ENCODE data around the gene CPPED1.

CPPED1 gene

GRCh38 chr16:12643034-12643455 lies 160.6 kb downstream of the CPPED1 start:
- no peak for DNase-seq (ENCODE audit: low spot score)

DNA sequence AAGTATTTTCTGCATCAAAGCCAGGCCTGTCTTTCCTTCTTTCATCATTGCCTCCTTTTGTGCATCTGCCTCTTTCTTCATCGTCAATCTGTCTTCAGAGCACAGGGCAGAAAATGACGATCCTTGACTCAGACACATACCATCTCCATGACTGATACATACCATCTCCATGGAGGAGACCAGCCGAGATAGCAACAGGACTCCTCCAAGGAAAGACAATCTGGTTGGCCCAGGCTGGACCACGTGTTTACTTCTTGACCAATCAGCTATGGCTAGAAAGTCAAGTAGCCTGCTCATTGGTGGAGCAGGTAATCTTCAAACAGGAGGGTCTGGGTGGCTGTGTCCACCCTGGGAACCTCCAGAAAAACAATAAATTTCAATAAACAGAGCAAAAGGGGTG lies 164.6 kb downstream of the CPPED1 start:
- no peak for DNase-seq (ENCODE audit: low spot score)

DNA sequence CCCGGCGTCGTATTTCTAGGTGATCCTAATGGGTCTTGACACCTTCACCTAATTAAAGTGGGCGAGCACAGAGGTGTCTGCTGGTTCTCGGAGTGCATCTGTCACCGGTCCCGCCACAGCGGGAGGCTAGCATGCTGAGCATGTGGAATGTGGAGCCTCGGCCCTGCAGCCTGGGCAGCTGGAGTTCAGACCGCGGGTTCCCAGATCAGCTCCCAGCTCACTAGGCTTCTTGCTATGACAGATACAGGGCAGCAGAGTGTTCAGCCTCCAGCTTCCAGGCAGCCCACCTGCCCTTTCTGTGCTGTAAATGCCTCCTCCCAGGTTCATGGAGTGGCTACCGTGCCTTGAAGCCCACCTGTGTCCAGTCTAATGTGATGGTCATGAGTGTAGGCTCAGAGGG lies 166.7 kb downstream of the CPPED1 start:
- no peak for DNase-seq (ENCODE audit: low spot score)

- no peak for DNase-seq (ENCODE audit: low spot score)
Measured at GRCh38 chr16:12629271-12629670, 174.4 kb downstream of the CPPED1 start.

DNA sequence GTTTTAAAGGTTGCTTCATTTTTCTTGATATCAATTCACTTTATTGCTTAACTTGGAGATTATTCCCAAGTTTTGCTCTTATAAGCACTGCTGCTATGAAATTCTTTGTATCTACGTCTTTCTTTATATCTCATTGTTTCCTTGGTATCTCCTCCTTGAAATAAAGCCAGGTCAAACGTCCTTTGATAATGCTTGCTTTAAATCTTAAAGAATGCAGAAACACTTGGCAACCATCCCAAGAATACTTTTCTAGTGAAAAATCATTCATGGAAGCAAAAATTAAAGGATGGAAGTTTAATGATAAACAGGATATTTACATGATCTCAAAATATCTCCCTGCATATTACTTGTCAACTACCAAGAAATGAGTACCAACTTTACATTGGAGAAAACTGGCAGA lies 175.2 kb downstream of the CPPED1 start:
- no peak for DNase-seq (ENCODE audit: low spot score)

- DNase-seq (ENCODE audit: low spot score), result no peak
Measured at GRCh38 chr16:12627394-12627793, 176.3 kb downstream of the CPPED1 start.

- no peak for DNase-seq (ENCODE audit: low spot score)
Measured at GRCh38 chr16:12626411-12626810, 177.3 kb downstream of the CPPED1 start.

- DNase-seq (ENCODE audit: low spot score), result no peak
Measured at GRCh38 chr16:12625716-12626115, 178.0 kb downstream of the CPPED1 start.

DNA sequence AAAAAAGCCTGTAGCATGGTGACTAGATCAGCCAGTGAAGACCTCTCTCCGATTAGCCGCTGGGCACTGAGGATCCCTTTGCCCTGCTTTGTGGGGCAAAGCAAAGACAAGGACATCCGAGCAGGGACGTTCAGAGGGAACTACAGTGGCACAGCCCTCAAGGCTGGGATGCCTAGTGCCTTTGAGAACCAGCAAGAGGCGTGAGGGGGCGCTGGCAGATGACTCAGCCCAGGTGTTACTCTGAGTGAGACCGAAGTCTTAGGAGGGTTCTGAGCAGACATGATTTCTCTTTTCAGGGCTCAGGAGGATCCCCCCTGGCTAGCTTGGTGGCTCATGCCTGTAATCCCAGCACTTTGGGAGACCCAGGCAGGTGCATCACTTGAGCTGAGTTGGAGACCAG lies 178.6 kb downstream of the CPPED1 start:
- no peak for DNase-seq (ENCODE audit: low spot score)

GRCh38 chr16:12620150-12620549 lies 183.5 kb downstream of the CPPED1 start:
- no peak for DNase-seq (ENCODE audit: low spot score)

- DNase-seq (ENCODE audit: low spot score), result no peak
Measured at GRCh38 chr16:12618515-12618914, 185.2 kb downstream of the CPPED1 start.

DNA sequence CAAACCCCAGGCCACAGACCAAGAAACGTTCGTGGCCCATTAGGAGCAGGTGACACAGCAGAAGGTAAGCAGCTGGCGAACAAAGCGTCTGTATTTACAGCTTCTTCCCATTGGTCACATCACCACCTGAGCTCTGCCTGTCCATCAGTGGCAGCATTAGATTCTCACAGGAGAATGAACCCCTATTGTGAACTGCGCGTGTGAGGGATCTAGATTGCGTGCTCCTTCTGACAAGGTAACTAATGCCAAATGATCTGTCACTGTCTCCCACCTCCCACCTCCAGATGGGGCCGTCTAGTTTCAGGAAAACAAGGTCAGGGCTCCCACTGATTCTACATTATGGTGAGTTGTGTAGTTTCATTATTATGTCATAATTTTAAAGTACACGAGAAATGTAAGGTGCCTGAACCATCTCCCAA lies 186.3 kb downstream of the CPPED1 start:
- DNase-seq (ENCODE audit: low spot score), result no peak

DNA sequence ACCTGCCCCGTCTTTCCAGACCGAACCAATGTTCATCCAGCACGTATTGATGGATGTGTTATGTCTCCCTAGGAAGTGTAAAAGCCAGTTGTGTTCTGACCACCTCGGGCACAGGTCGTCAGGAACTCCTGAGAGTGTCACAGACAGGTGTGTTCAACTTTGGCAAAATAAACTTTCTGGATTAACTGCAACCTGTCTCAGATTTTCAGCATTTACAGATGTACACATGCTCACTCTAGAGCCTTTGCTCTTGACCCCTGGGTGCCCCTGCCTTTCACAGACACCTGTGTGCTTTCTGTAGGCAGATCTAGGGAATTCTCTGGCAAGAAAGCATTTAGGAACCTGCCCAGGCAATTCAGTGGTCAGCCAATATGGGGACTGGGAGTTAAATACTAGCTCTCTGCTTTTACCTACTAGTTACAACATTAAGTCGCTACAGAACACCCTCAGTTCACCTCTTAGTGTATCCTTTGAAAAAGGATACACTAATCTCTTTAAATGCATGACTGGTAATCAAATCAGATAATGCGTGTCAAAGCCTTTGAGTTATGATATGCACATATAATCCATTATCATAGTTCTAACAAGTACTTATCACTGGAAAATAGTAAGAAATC lies 188.9 kb downstream of the CPPED1 start:
- no peak for DNase-seq (ENCODE audit: low spot score)

DNA sequence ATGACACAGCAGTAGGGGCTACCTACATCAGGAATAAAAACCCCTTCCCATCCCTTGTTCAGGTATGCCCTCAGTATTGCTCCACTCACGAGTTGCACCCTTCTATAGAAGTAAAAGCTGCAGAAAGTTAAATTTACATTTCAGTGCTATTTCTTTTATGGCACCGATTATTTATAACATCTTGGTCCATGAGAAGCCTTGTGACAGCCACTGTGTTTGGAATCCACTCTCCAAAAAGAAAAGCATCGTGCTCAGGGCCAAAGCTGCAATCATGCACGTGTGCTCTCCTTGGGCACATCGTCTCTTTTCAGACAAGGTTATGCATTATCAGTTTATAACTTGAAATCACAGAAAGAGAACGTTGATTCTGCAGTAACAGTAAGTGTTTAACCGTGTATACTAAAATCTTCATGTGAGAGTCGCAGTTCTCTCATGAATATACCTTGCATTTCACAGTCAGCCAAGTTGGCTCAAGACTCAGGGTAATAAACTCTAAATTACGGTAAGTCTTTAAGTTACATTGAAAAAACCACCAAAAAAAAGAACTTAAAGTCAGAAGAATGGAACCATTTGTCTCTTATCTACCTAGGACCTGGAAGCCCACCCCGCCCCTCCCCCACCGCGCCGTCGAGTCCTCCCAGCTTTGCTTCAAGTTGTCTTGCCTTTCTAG lies 189.6 kb downstream of the CPPED1 start:
- DNase-seq (ENCODE audit: low spot score), result no peak

DNA sequence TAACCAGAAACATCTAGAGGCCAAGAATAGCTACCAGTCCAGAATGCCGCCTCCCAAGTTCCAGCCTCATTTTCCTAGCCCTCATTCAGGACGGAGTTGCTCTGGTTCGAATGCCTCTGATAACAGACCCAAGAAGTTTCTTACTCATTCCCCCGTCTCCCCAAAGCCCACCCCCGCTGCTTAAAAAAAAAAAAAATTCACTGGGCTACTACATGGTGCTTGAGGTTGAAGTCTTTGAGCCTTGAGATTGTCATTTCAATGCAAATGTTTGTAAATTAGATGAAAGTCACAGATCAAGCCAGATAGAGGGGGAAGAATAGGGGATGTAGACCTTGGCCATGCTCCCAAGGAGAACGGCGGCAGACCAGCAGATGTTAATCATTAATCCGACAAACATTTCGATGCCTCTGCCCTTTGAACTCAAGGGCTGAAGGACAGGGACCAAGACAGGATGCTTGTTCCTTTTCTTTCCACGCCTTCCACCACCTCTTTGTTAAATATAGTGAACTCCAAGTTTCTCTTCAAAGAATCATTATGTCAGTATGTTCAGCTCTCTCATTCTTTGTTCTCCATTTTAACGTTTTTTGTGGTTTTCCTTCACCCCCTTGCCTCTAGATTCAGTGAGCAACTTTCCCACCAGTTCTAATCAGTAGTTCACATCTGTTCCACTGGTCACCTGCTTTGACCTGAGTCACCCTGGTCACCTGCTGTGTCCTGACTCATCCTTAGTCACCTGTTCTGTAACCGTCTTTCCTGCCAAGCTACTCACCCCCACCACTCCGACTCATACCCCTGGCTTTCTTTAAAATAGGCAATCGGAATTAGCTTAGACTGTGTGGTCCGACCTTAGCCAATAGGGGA lies 190.3 kb downstream of the CPPED1 start:
- no peak for DNase-seq (ENCODE audit: low spot score)

DNA sequence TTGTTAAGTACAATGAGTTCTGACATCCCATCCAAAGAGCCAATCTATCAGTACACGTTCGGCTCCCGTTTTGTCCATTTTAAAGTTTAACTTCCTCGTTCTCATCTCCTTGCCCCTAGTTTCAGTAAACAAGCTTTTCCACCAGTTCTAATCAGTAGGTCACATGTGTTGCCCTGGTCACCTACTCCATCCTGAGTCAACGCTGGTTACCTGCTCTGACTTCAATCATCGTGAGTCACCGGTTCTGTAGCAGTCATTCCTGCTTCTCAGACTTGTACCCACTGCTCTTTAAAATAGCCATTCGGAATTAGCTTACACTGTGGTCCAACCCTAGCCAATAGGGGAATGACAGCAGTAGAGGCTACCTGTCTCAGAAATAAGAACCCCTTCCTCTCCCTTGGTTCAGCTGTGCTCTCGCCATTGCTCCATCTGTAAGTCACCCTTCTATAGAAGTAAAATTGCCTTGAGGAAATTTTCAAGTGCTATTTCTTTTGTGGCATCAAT lies 191.0 kb downstream of the CPPED1 start:
- DNase-seq (ENCODE audit: low spot score), result no peak

DNA sequence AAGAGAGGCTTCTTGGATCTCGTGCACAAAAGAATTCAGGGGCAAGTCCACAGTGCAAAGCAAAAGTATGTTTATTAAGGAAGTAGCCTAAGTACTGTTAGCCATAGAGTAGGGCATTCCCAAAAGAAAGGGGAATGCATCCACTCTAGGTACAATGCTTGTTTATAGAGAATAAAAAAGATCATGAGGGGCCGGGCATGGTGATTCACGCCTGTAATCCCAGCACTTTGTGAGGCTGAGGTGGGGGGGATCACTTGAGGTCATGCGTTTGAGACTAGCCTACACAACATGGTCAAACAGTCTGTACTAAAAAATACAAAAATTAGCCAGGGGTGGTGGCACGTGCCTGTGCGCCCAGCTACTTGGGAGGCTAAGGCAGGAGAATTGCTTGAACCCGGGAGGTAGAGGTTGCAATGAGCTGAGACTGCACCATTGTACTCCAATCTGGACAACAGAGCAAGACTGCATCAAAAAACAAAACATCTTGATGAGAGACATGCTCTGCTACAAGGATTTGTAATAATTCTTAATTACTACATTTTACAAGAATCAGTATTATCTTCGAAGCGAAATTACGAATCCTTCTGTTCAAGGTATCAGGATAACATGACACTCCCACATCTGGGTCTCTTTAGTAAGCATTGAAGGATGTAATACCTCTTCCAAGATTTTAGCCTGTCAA lies 191.6 kb downstream of the CPPED1 start:
- no peak for DNase-seq (ENCODE audit: low spot score)

DNA sequence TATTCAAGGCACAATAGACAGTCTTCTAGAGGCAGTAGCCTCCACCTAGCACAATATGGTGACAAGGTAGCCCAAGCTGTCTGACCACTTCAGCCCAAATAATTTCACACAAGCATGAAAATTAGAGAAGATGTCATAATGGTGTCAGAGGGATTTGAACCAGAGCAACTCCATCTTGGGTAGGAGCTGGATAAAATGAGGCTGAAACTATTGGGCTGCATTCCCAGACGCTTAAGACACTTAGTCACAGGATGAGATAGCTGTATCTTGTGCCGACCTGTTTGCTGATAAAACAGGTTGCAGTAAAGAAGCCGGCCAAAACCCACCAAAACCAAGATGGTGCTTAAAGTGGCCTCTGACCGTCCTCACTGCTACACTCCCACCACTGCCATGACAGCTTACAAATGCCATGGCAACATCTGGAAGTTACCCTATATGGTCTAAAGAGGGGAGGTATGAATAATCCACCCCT lies 192.6 kb downstream of the CPPED1 start:
- no peak for DNase-seq (ENCODE audit: low spot score)

DNA sequence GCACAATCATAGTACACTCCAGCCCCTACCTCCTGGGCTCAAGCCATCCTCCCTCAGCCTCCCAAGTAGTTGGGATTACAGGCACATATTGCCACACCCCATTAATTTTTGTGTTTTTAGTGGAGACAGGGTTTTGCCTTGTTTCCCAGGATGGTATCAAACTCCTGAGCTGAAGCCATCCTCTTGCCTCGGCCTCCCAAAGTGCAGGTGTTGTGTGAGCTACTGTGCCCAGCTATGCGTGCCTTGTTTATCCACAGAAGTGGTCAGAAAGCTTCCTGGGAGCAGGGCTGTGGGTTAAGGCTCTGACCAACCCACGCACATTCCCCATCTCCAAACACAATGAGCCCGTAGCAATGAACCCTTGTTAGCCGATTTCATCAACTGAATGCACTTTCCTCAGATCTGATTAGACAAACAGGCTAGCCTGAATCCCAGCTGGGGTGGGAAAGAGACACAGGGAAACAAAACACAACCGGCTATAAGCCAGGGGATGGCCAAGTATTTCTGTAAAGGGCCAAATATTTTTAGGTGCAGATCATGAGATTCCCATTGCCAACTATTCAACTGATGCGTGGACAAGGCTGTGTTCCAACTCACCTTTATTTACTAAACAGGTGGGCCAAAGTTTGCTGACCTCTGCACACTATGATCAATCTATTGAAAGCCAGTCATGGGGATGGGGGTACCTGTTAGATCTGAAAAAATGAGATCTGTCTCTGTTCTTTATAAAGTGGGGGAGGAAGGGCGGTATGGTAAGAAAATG lies 193.6 kb downstream of the CPPED1 start:
- no peak for DNase-seq (ENCODE audit: low spot score)
